GM21528 (cell line): Measurements from ENCODE around the gene XPR1.
"Not testable (repeated sequence)": the region's sequence is repeated elsewhere in the genome, so short reads cannot be mapped to it uniquely, and the experiment has no call there.

Source experiments
- ATAC-seq: cut with Tn5 transposase; IDR thresholded peaks from one replicate; pipeline ENCODE4 v1.9.1; 2021; ENCODE audit warnings: mild to moderate bottlenecking, moderate library complexity; ENCODE audit not compliant: unreplicated experiment, low FRiP score

The XPR1 gene

DNA sequence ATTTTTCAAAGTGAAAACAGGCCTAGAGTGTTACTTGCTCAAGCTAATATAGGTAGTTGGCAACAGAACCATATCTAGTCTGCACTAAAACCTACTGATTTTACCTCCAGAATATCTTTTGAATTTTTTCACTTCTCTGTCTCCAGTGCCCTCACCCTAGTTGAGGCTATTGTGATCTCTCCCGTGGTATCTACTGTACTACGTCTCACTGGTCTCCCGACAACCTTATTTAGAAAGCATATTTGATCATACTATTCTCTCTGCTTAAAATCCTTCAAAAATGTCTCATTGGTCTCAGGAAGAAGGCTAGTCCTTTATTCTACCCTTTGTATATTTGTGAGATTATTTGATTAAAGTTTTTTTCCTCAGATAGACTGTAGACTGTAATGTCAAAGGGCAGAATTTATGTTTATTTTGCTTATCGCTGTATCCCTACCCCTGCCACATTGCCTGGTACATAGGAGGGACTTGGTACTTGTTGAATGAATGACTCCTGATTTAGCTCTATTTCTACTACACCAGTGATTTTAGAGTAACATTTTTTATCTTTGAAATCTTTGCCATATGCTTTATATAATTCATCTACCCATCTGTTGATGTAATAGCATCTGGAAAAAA, 145.4 kb downstream of the XPR1 start:
- no peak for ATAC-seq

DNA sequence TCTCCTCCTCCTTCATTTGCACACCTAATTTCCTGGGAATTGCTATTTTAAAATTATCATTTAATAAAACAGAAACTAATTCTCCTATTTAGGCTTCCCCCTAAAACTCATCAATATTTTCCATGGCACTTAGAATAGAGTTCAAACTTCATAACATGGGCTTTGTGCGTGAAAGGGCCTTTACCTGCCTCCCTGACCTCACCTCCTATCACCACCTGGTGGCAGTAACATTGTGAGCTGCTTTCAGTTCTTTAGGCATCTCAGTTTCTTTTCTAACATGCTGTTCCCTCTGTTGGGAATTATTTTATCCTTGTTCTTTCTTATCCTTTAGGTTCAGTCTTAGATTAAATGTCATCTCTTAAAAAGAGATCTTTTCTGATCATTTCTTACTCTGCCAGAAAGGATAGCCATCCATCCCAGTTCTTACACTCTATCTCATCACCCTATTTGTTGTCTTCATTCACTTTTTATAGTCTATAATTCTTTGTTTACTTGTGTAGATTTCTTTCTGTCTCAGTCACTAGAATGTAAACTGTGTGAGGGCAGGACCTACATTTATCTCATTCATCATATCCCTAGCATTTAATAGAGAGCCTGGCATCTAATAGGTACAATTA, 147.1 kb downstream of the XPR1 start:
- no peak for ATAC-seq

DNA sequence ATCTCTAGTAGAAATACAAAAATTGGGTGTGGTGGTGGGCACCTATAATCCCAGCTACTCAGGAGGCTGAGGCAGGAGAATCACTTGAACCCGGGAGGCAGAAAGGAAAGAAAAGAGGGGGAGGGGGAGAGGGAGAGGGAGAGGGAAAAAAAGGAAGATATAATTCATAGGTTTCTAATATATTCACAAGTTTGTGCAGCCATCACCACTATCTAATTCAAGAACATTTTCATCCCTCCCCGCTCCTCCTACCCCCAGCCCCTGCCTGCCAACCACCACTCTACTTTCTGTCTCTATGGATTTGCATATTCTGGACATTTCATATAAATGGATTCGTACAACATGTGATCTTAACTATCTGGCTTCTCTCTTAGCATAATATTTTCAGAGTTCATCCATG, 147.8 kb downstream of the XPR1 start:
- ATAC-seq, result no peak

DNA sequence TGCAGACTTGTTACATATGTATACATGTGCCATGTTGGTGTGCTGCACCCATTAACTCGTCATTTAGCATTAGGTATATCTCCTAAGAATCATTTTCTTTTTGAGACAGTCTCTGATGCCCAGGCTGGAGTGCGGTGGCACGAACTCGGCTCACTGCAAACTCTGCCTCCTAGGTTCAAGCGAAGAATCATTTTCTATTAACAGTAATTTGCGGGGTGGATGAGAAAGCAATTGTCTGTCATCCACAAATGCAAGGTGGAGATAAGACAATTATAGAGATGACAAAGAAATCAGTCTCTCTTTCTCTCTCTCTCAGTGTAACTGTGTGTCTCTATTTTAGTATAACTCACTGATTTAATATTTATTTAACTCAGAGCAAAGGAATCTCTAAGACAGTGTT, 149.9 kb downstream of the XPR1 start:
- no peak for ATAC-seq

DNA sequence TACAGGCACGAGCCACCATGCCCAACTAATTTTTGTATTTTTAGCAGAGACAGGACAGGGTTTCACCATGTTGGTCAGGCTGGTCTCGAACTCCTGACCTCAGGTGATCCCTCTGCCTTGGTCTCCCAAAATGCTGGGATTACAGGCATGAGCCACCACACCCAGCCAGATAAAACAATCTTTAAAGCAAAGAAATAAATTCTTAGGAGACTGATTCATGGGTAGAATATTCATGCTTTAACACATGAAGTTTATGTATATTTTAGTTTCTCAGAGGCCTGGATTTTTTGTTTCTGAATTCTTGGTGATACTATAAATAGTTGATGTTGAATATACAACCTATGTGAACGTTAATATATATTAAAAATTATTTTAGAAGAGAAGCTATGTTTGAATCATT, 153.5 kb downstream of the XPR1 start:
- no peak for ATAC-seq

DNA sequence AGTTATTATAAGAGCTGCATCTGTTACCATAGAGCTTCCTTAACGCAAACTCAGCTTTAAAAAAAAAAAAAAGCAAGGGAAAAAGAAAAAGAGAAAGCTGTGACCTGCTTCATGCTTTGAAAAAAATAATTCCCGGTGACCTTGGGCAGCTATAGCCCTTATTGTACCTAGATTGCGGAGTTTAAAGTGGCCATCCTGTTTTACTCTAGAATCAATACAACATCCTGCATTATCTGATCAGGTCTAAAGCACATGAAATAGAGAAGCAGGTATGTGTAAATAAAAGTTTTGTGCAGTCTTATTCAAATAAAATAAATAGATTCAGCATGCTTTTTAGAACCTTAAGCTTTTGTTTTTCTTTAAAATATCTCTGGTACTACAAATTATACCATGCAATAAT, 154.1 kb downstream of the XPR1 start:
- ATAC-seq, result no peak

DNA sequence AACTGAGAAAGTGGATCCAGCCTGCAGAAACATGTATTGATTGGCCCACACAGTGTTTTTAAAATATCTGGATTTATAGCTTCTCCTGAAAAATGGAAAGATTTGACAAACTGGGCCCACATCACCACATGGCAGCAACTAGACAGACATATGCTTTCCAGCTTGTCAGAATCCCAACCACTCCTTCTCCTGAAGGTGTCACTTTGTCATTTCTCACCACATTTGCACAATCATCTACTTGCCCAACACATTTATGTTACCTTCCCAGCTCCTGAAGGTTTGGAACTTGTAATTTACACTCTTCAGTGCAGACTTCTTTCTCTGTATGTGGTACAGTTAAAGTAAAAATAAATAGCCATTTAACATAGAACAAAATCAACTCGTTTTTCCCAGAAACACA, 154.8 kb downstream of the XPR1 start:
- ATAC-seq, result no peak

DNA sequence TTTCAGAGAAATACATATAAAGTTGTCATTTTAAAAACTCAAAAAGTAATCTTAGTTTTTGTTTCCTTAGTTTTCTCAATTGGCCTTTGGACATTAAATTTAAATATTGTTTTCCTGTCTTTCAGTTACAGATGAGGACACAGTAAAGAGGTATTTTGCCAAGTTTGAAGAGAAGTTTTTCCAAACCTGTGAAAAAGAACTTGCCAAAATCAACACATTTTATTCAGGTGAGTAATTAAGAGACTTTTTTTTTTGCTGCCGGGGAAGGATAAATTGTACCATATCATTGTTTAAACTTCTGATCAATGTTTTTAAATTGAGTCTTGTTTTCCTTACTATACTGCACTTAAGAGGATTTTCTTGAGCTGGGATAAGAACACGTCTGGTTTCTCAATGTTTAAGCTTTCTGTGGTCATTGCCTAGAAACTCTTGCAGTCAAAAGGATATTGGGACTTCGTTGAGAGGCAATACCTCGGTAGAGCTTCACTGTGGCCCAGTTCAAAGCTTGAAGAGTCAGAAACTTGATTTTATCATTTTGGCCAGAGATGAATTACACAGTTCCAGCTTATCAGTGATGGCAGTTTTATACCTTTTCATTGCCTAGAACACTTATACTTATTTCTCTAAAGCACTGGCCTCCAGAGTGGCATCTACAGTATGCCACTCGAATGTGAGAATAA, 155.9 kb downstream of the XPR1 start:
- ATAC-seq, result no peak

DNA sequence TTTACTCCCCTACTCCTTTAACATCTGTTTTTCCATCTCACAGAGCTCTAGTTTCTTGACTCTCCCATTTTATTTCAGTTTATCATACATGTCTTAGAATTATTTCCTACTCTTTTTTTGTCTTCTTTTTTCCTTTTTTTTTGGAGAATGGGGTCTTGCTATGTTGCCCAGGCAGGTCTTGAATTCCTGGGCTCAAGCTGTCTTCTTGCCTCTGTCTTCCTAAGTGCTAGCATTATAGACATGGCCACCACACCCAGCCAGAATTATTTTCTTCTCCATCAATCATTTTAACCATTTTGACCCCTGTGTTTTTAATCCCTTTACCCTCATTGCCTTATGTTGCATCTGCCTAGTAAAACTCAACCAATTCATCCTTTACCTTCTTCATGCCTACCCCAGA, 157.6 kb downstream of the XPR1 start:
- no peak for ATAC-seq

DNA sequence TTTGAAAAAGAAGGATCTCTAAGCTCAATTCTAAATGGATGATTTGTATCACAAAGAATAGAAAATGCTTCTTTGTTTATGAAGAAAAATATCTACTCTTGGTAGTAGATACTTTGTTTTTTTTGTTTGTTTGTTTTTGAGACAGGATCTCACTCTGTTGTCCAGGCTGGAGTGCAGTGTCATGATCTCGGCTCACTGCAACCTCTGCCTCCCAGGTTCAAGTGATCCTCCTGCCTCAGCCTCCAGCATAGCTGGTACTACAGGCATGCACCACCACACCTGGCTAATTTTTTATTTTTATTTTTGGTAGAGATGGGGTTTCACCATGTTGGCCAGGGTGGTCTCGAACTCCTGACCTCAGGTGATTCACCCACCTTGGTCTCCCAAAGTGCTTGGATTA, 159.3 kb downstream of the XPR1 start:
- not testable (repeated sequence) for ATAC-seq

DNA sequence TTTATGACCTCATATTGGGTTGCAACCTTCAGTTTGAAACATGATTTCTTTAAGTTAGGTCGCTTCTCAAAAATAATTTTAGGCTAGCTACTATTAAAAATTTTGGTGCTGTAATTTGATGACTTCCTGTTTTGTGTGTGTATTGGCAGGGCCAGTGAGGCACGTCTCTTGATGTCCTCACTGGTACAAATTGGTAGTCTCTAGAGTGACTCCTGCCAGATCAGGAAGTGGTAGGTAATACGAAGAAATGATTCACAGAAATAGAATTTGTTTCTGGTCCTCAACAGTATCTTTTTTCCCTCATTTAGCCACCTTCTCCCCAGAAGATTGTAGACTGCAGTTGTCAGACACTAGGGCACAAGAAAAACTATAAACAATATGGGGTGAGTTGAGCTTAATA, 160.0 kb downstream of the XPR1 start:
- no peak for ATAC-seq

DNA sequence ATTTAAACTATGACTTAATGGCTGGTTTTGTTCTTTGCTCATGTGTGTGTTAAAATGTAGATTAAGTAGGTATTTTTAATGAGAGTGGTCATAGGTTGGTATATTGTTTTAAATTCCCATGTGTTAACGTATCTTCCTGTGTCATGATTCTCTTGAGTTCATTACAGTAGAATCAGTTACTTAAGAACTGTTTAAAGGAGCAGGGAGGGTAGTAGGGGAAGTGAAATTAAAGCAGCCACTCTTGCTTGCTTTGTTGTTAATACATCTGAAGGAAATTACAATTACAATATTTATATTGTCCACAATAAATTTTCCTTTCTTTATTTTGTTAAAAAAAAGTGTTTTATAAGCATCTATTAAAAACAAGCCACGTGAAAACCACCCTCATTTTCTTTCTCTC, 161.6 kb downstream of the XPR1 start:
- no peak for ATAC-seq

DNA sequence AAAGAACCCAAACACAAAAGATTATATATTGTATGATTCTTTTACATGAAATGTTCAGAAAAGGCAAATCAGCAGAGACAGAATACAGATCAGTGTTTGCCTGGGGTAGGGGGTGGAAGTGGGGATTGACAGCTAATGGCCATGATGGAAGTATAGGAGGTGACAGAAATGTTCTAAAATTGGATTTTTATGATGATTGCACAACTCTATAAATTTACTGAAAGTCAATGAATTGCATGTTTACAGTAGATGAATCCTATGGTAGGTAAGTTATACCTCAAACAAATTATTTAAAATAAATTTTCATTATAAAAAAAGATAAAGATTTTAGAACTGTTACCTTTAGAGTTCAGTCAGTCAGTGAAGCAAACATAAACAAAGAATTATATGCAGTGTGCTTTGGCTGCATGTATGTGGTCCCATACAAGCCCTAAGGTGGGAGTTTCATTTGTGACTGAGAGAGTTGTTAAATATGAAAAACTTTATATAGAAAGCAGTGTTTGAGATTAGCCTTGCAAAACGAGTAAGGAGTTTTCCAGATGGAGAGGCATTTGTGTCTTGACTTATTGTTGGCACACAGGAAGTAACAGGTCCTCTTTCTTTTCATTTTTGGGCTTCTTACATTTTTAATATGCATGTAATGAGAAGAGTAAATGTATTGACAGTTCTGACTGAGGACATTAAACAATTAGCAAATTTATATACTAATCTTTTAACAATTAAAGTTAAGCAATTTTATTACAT, 165.2 kb downstream of the XPR1 start:
- no peak for ATAC-seq

DNA sequence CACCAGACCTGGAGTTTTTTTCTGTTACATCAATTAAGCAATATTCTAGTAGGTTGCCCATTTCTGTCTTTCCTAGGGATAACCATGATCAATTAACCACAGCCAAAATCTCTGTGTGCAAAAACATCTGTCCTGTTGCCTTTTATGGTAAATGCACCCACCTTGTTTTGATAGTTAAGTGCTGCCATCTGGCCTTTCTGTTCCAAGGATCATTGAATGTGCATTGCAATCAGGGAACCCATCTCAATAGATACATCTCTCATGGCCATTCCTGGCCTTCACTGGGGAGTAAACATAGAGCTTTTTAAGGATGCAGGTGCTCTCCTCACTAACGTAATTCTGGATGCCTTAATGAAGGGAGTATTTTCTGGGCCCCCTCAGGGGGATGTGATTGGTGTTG, 169.1 kb downstream of the XPR1 start:
- no peak for ATAC-seq

DNA sequence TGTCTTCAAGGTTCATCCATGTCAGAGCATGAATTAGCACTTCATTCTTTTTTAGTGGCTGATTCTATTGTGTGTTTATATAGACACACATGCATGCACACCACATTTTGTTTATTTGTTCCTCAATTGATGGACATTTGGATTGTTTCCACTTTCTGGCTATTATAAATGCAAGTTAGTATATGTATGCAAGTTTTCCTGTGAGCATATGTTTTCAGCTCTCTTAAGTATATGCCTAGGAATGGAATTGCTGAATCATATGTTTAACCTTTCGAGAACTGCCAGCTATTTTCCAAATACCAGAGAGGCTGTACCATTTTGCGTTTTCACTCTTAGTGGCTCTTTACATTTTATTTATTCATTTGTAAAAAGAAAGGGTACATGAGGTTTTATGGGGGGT, 171.0 kb downstream of the XPR1 start:
- no peak for ATAC-seq

DNA sequence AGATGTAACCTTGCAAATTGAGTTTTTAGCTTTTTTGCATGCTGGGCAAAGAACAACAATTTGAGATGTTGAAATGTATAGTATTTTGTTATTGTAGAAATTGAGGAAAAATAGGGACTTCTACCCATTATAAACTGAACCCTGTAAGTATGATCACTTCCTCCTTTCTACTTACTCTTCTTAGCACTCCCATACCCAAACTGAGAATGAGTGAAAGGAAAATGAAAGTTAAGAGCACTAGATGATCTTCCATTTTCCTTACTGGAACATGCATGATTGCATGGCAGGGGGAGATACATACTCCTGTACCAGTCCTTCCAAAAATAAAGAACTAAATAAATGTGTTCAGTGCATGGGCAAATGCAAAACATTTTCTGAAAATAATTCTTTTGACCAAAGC, 173.5 kb downstream of the XPR1 start:
- peak; percentile 91 for ATAC-seq

DNA sequence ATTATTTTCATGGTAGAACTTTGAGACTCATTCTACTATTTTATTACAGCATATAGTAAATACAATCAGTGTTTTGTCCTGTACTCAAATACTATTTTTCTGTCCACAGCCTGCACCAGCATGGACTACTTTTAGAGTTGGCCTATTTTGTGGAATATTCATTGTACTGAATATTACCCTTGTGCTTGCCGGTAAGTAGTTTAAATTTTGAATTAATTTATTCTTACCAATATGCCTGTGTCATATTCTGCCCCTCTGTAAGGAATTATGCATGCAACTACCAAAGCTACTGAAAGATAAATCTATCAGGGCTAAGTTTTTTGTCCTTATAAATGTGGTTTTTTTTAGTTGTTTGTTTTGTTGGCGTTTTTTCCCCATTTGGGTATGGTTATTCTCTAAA, 179.5 kb downstream of the XPR1 start:
- no peak for ATAC-seq

DNA sequence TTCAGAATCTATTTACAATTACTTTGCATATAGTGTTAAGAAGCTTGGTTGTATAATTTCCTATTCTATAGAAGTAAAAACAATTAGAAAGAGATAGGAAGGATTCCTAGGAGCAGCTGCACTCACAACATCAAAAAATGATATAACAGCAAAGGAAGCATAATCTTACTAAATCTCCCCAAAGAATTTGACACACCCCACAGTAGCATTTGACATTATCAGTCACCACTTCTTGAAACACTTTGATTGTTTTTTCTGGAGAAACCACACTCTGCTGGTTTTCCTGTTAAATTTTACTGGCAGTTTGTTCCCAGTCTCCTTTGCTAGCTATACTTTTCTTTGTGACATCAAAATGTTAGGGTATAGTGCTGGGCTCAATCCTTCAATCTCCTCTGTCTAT, 180.1 kb downstream of the XPR1 start:
- no peak for ATAC-seq

DNA sequence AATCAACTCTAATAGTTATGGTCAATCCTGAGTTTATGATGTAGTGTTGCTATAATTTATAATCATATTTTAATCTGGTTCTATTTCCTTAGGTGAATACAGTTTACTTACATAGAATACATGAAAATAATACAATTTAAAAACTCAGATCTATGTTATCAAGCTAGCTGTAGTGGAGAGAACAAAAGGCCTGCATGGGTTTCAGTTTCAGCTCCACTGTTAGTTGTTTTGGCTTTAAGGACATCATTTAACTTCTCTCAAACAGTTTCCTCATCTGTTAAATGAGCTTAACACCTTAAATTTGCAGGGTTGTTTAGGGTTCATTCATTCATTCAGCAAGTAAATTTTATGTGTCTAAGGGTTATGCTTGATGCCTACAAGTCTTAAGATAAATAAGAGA, 182.4 kb downstream of the XPR1 start:
- ATAC-seq, result no peak

DNA sequence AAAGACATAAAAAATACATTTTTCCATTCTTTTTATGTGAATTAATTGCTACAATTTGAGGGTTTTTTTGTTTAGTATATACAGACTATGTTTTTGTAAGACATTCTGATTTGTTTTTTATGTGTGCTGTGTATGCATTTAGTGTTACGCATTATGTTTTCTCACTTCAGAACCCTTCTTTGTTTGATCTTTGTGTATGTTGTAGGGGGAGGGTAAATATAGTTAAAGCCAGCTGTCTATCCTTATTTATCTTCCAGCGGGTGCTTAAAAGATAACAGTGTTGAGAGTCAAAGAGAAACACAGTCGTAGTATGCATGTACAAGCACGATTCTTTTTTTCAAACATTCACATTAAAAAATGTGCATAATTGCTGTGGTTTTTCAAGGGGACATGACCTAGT, 183.4 kb downstream of the XPR1 start:
- ATAC-seq, result no peak

DNA sequence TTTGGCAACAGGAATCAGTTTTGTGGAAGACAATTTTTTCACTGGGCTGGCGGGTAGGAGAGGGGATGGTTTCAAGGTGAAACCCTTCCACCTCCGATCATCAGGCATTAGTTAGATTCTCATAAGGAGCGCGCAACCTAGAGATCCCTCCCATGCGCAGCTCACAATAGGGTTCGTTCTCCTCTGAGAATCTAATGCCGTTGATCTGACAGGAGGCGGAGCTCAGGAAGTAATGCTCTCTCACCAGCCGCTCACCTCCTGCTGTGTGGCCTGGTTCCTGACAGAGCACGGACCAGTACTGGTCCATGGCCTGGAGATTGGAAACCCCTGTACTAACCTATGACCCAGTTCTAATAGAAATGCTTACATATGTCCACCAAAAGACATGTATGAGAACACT, 184.3 kb downstream of the XPR1 start:
- no peak for ATAC-seq

DNA sequence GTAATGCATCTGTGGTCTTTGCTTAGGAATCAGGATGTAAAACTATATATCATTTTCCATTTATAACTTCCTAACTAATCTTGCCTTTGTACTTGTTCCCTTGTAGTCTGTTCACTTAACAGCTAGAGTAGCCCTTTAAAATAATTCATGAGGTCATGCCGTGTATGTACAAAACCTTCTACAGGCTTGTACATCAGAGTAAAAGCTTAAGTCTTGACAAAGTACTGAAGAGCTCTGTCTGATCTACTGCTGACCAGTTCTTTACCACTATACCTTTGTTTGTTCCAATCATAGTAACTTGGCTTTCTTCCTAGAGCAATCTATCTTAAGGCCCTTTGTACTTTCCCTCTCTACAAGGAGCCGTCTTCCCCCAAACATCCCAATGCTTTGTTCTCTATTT, 190.1 kb downstream of the XPR1 start:
- ATAC-seq, result no peak
